Retinal pigment epithelial cell (primary cell): ENCODE measurements around the gene COX14.

Experiments used
- DNase-seq: peaks from one replicate; pipeline ENCODE4 v3.0.0-alpha.2; 2010; ENCODE audit warnings: low read depth
- H3K4me3 ChIP-seq: 2 replicates; pipeline ENCODE4 v1.5.1; 2011; ENCODE audit warnings: mild to moderate bottlenecking, low read length, control low read depth, moderate library complexity
- TF ChIP-seq, protein P1 (sequence below): conservative IDR thresholded peaks from 2 replicates; pipeline ENCODE4 v1.5.1; 2011; ENCODE audit warnings: low read depth, low read length, control low read depth, inconsistent platforms

The COX14 gene

DNA sequence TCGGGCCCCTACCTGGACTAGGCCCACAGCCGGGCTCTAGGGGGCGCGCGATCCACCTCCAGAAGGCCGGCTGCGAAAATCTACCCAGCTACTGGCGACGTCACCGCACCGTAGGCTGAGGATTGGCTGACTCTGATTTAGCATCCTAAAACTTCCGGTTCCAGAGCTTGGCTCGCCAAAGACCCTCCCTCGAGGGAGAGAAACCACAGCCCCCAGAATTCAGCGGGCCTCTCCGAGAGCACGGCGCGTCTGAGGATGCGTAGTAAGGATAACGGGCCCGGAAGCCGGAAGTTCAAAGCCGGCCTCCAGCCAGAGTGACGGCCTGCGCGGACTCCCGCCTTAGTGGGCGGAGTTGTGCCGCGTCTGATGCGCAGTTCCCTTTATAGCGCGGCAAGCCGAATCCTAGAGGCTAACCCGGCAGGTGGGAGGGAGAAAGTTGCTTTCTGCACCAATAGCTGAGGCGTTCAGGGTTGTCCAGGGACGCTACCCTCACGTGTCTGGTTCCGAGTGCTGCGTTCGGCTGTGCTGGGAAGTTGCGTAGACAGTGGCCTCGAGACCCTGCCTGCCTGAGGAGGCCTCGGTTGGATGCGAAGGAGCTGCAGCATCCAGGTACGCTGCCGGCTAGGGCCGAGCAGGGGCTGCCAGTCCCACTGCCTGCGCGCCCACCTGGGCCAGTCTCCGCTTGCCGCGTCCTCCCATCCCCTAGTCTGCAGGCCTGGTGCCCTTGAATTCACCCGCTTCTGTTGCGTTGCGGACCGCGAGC is at the start of gene COX14:
Gene COX14 (plus strand): TSS at position 544 of the 763 bp plus-strand sequence. CDS start 7,808 bp downstream, outside the sequence.
- DNase-seq = peak; percentile 98
- TF ChIP-seq, protein P1, sequence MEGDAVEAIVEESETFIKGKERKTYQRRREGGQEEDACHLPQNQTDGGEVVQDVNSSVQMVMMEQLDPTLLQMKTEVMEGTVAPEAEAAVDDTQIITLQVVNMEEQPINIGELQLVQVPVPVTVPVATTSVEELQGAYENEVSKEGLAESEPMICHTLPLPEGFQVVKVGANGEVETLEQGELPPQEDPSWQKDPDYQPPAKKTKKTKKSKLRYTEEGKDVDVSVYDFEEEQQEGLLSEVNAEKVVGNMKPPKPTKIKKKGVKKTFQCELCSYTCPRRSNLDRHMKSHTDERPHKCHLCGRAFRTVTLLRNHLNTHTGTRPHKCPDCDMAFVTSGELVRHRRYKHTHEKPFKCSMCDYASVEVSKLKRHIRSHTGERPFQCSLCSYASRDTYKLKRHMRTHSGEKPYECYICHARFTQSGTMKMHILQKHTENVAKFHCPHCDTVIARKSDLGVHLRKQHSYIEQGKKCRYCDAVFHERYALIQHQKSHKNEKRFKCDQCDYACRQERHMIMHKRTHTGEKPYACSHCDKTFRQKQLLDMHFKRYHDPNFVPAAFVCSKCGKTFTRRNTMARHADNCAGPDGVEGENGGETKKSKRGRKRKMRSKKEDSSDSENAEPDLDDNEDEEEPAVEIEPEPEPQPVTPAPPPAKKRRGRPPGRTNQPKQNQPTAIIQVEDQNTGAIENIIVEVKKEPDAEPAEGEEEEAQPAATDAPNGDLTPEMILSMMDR = peak; percentile 94

DNA sequence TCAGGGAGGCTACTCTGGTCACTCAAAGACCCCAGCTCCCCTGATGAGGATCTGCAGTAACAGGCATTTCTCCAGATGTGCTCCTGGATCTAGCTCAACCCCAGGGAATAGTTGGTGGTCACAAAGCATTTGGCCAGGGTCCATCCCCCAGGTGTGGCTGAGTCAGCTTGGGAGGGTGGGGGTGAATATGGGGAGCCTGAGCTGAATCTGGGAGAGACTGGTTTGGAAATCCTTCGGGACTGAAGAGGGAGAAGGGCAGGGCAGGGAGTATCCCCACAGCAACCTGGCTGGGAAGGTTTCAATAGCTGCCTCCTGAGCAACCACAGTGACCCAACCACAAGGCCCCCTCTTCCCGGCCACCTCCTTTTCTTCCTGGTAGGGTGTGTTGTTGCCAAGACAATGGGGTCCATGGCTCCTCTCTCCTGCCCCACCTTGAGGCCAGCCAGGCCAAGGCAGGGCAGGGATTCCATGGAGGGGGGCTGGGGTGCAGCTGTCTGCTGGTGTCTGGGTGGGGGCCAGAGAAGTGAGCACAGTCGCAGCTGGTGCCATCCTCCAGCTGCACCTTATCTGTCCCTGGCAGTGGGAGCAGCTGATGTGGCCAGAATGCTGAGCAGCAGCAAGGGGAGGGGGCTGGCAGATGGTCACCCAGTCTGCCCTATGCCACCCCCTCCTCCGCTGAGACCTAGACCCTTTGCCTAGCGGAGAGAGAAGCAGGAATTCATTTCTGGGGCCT is 49.1 kb upstream of the COX14 start:
- no peak overlapping the region for H3K4me3 ChIP-seq
- TF ChIP-seq, protein P1 = no peak
- DNase-seq = no peak

More for the DNA sequence above, at the start of gene COX14:
- H3K4me3 ChIP-seq = peak within 1 kb of the TSS; percentile 93

DNA sequence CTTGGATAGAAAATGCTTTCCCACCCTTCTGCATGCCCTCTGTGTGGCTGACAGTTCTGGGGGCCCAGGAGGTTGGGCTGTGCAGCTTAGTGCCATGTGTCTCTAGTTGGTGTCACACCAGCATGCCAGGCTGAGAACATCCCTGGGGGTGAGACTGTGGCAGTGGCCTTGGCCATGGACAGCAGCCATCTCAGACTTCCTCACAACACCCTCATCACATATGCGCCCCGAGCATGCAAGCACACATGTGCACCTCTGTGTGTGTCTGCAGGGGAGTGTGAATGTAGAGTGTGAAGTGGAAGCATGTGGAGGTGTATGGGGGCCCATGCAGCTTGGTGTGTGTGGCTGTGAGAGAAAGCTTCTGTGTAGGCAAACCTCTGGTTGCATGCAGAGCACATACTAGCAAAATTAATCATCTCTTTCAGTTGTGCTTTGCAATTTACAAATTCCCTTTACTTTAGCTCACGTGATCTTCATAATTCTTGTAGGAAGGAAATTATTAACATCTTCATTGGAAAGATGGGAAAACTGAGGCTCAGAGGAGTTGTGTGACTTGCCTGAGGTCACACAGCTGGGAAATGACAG is 46.2 kb upstream of the COX14 start:
- no peak for DNase-seq
- no peak overlapping the region for H3K4me3 ChIP-seq
- TF ChIP-seq, protein P1 = no peak

DNA sequence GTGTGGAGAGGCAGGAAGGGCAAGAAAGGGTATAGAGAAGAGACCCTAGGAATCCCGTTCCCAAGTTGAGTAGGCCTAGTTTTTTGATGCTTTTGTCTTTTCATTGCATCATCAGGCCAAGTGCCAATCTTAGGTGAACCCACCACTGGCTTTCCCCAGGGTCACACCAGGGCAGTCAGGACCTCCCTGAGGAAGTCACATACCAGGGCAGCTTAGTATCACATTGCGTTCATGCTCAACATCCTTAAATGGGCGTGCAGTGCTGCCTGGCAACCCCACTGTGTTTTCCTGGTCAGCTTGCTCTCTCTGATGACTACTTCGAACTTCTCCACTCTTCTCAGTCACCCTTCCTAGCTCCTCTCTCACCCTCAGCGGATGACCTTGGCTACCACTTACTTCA is 45.6 kb upstream of the COX14 start:
- TF ChIP-seq, protein P1 = no peak
- no peak overlapping the region for H3K4me3 ChIP-seq
- DNase-seq = peak; percentile 80

DNA sequence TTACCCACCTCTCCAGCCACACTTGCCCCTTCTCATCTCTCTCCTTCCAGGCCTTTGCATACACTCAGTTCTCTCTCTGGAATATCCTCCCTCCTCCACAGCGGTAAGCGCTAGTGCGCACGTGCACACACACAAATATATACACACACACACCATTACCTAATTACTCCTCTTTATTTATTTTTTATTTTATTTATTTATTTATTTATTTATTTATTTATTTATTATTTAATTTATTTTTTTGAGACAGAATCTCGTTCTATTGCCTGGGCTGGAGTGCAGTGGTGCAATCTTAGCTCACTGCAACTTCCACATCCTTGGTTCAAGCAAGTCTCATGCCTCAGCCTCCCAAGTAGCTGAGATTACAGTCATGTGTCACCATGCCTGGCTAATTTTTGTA is 43.0 kb upstream of the COX14 start:
- TF ChIP-seq, protein P1 = no peak
- H3K4me3 ChIP-seq = no peak overlapping the region
- no peak for DNase-seq

DNA sequence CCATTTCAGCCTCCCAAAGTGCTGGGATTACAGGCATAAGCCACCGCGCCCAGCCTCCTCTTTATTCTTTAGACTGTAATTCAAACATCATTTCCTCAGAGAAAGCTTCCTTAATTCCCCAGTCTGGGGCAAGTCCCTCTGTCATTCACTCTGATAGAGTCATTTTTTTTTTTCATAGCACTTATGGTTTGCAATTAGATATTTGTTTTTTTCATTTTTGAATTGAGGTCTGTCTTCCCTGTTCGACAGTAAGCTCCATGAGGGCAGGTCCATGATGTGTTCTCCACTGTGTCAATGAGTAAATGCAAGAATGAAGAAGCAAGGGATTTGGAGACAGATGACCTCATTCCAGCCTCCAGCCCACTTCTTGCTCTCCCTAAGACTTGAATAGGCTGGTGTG is 42.5 kb upstream of the COX14 start:
- DNase-seq = no peak
- H3K4me3 ChIP-seq = no peak overlapping the region
- TF ChIP-seq, protein P1 = no peak
